Left ventricle myocardium inferior (tissue), 1 donor: Measurements from ENCODE around the gene USH1C. TPM values are rescaled to one million over a fixed set of nuclear protein-coding genes. Genes with fewer than 3 reads are reported as not detected.

Source experiments
- DNase-seq: peaks from one replicate; pipeline ENCODE4 v3.0.0-alpha.2; 2020
- H3K27ac ChIP-seq: fragments of 200-600 bp; replicated peaks from 2 replicates; pipeline ENCODE4 v1.8.0; 2021
- H3K27me3 ChIP-seq: fragments of 200-600 bp; 2 replicates; pipeline ENCODE4 v1.8.0; 2021; ENCODE audit warnings: low read depth
- H3K36me3 ChIP-seq: fragments of 200-600 bp; 2 replicates; pipeline ENCODE4 v1.8.0; 2021
- H3K4me1 ChIP-seq: fragments of 200-600 bp; 2 replicates; pipeline ENCODE4 v1.8.0; 2021
- H3K4me3 ChIP-seq: fragments of 200-600 bp; 2 replicates; pipeline ENCODE4 v1.8.0; 2021; ENCODE audit warnings: mild to moderate bottlenecking, moderate library complexity
- H3K9me3 ChIP-seq: fragments of 200-600 bp; replicated peaks from 2 replicates; pipeline ENCODE4 v1.8.0; 2021
- intact Hi-C: fragments of 100-400 bp; cut with micrococcal nuclease; formaldehyde crosslinking; loops from one replicate; pipeline ENCODE4 v1.11.0; 2022
- total RNA-seq: library from RNA; stranded (reverse); fragmentation: NEBNext Ultra II Directional; extraction: Animal tissue kit (Norgen Biotek cat#: 25700); gene quantifications from one replicate; pipeline ENCODE4 v1.2.1, GENCODE V29; 2021
- TF ChIP-seq, protein P1 (sequence below): fragments of 200-600 bp; IDR thresholded peaks from 2 replicates; pipeline ENCODE4 v1.8.0; 2021; ENCODE audit warnings: antibody characterized with exemption, mild to moderate bottlenecking, borderline replicate concordance
- donor health status: DM: no; HTN: yes; CAD: no; lungs with severe emphysema.

The USH1C gene
- total RNA-seq, 1 donor from 2014 or later = not detected

DNA sequence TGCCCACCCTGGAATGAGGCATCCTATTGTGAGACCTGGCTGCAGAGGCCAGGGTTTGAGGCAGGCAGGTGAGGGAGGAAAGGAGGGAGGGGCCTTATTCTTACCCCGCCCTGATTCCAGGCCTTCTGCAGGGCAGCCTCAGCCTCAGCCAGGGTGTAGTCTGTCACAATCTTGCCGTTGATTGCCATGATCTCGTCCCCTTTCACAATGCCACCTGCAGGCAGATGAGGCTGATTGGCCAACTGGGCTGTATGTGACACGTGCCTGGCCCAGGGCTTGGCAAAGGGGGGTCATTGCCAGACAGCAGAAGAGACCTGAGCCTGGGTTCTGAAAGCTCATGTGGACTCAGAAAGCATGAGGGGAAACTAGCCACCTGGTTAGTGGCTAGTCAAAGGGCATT lies 46.2 kb downstream of the USH1C start:
- intact Hi-C loops = no loop called here
- H3K27me3 ChIP-seq = peaks cover 35% of the 10 kb centered on the region
- H3K4me1 ChIP-seq = no peaks in the 10 kb centered on the region
- H3K36me3 ChIP-seq = no peaks in the 10 kb centered on the region
- no peak for DNase-seq
- no peak overlapping the region for H3K4me3 ChIP-seq
- H3K9me3 ChIP-seq = no peaks in the 10 kb centered on the region
- TF ChIP-seq, protein P1, sequence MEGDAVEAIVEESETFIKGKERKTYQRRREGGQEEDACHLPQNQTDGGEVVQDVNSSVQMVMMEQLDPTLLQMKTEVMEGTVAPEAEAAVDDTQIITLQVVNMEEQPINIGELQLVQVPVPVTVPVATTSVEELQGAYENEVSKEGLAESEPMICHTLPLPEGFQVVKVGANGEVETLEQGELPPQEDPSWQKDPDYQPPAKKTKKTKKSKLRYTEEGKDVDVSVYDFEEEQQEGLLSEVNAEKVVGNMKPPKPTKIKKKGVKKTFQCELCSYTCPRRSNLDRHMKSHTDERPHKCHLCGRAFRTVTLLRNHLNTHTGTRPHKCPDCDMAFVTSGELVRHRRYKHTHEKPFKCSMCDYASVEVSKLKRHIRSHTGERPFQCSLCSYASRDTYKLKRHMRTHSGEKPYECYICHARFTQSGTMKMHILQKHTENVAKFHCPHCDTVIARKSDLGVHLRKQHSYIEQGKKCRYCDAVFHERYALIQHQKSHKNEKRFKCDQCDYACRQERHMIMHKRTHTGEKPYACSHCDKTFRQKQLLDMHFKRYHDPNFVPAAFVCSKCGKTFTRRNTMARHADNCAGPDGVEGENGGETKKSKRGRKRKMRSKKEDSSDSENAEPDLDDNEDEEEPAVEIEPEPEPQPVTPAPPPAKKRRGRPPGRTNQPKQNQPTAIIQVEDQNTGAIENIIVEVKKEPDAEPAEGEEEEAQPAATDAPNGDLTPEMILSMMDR = no peak
- H3K27ac ChIP-seq = no peak overlapping the region

DNA sequence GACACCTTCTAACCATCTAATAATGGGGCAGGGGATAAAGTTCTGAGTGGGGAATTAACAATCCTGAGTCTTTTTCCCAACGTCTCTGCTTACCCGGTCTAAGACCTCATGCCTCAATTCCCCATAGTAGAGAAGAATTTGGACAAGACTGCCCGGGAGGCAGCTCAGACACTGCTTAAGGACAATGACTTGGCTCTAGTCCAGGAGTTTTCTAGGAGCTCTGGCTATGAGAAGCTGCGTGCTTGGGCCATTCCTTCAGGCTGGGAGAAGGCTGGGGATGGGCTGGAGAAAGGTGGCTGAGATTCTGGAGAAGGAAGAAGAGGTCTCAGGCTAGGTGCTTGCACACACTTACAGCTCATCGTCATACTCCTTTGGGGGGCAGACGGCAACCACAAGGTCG lies 47.8 kb downstream of the USH1C start:
- intact Hi-C loops = no loop called here
- H3K27ac ChIP-seq = no peak overlapping the region

DNA sequence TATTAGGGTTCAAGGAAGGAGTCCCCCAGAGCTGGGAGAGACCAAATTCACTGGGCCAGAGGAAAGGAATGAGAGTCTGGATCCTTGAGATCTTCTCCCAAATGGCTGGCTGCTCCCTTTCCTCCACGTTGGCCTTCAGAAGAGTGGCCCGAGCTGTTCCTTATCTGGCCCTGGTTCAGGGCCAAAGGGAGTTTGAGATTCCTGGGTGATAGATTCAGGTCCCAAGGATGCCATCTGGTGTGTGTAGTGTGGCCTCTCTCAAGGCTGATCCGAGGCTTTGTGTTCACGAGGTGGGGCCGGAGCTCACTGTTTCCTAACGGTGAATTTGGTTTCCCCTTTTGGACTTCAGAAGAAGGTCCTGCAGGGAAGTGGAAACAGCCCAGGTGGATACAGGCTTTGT lies 50.2 kb downstream of the USH1C start:
- Histone ChIP-seq H3K27ac (no peak overlapping the region), H3K27me3 (peaks cover 48% of the 10 kb centered on the region), H3K4me1 (no peaks in the 10 kb centered on the region), H3K4me3 (no peak overlapping the region), H3K36me3 (no peaks in the 10 kb centered on the region), H3K9me3 (no peaks in the 10 kb centered on the region)
- intact Hi-C loops = no loop called here
- DNase-seq = no peak
- TF ChIP-seq, protein P1 = no peak

More for the DNA sequence above, 47.8 kb downstream of the USH1C start:
- TF ChIP-seq, protein P1 = no peak
- peaks cover 50% of the 10 kb centered on the region for H3K27me3 ChIP-seq
- H3K9me3 ChIP-seq = no peaks in the 10 kb centered on the region
- no peak overlapping the region for H3K4me3 ChIP-seq
- DNase-seq = no peak
- H3K4me1 ChIP-seq = no peaks in the 10 kb centered on the region
- H3K36me3 ChIP-seq = no peaks in the 10 kb centered on the region

DNA sequence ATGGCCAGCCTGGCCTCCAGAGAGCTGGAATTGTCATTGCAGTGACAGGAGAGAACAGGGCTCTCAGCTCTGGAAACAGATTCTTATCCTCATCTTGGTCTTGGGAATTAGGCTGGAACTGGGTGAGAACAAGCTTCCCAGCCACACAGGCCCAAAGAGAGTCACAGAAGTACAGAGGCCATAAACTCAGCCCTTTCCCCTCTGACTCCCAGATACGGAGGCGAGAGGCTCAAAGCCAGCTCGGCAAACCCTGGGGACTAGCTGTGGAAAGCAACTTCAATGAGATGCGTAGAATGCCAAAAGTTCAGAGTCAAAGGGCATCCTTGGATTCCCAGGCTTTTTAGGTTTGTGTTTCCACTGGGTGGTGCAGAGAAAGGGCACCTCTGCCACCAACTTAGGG lies 53.3 kb downstream of the USH1C start:
- TF ChIP-seq, protein P1 = no peak
- DNase-seq = peak; percentile 36
- no peaks in the 10 kb centered on the region for H3K4me1 ChIP-seq
- H3K27me3 ChIP-seq = peaks cover 63% of the 10 kb centered on the region
- H3K4me3 ChIP-seq = no peak overlapping the region
- H3K9me3 ChIP-seq = no peaks in the 10 kb centered on the region
- intact Hi-C loops = no loop called here
- H3K36me3 ChIP-seq = no peaks in the 10 kb centered on the region
- H3K27ac ChIP-seq = no peak overlapping the region

DNA sequence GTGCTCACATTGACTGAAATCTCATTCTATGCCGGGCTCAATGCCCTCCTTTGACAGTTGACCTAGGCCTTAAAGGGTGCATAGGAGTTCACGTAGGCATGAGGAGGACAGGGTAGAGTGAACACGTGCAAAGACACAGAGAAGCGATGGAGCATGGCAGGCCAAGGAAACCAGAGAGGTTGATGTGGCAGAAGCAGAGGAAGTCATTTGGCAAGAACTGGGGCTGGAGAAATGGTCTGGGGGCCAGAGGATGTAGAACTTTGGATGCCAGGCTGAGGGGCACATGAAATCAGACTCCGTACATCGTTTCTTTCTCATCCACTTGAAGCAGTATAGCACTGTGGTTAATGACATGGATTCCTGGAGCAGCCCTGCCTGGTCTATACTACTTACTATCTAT lies 54.0 kb downstream of the USH1C start:
- no peaks in the 10 kb centered on the region for H3K9me3 ChIP-seq
- no peak for DNase-seq
- H3K27me3 ChIP-seq = peaks cover 58% of the 10 kb centered on the region
- intact Hi-C loops = no loop called here
- no peaks in the 10 kb centered on the region for H3K36me3 ChIP-seq
- H3K4me3 ChIP-seq = no peak overlapping the region
- no peak overlapping the region for H3K27ac ChIP-seq
- TF ChIP-seq, protein P1 = no peak
- H3K4me1 ChIP-seq = no peaks in the 10 kb centered on the region

DNA sequence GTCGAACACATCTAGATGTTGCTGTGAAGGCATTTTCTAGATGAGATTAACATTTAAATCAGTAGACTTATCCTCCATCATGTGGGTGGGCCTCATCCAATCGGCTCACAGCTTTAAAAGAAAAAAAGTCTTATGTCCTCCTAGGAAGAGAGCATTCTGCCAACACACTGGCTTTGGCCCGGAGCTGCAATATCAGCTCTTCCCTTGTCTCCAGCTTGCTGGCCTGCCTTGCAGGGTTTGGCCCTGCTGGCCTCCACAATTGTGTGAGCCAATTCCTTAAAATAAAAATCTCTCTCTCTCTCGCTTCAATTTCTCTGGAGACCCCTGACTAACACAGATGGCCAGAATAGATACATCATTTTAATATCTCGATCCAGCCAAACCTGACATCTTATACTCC lies 54.5 kb downstream of the USH1C start:
- H3K4me1 ChIP-seq = no peaks in the 10 kb centered on the region
- DNase-seq = no peak
- peaks cover 62% of the 10 kb centered on the region for H3K27me3 ChIP-seq
- H3K9me3 ChIP-seq = no peaks in the 10 kb centered on the region
- H3K27ac ChIP-seq = no peak overlapping the region
- intact Hi-C loops = no loop called here
- H3K36me3 ChIP-seq = no peaks in the 10 kb centered on the region
- H3K4me3 ChIP-seq = no peak overlapping the region
- TF ChIP-seq, protein P1 = no peak
